HG03558 (cell line): Measurements from ENCODE around the gene ST6GALNAC3.
"Not testable (repeated sequence)": the region's sequence is repeated elsewhere in the genome, so short reads cannot be mapped to it uniquely, and the experiment has no call there.

ENCODE experiments used
- ATAC-seq: cut with Tn5 transposase; IDR thresholded peaks from one replicate; pipeline ENCODE4 v1.9.1; 2021; ENCODE audit warnings: moderate number of reproducible peaks; ENCODE audit not compliant: unreplicated experiment; ENCODE audit errors: extremely low read depth

ST6GALNAC3 gene

GRCh38 chr1:76068953-76069561, 5.5 kb upstream of the ST6GALNAC3 start:
- no peak for ATAC-seq

- ATAC-seq = no peak
Measured at GRCh38 chr1:76070538-76070937, 4.0 kb upstream of the ST6GALNAC3 start.

GRCh38 chr1:76073481-76073880, 1.1 kb upstream of the ST6GALNAC3 start:
- ATAC-seq = no peak

DNA sequence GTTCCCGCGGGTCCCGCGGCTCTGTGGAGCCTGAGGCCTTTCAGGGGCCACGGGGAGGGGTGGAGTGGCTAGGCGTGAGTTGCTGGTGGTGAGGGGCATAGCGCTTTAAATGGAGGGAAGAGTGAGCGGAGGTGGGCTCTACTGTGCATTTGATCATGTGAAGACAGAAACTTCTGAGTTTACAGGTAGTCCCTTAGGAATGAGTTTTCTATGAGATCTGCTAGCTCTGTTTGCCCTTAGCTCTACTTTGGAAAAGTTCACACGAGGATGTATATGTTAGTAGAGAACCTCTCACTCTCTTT, 593 bp downstream of the ST6GALNAC3 start:
- no peak for ATAC-seq

DNA sequence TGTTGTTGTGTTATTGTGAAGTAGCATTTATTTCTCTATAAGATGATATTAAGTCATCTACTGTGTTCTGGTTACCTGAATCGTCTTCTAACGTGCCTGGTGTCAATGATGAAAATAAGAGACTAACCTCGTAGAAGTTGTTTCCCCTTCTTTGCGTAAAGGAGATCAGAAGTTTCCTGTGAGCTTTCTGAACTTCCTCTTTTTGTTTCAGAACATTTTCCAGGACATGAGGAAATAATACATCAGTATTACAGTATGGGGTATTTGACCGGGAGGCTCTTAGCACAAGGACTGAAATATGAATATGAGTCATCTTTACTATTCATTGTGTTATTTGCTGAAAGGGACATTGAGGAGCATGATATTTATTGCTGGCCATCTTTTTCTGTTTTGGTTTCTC, 1.3 kb downstream of the ST6GALNAC3 start:
- ATAC-seq = peak; percentile 34

DNA sequence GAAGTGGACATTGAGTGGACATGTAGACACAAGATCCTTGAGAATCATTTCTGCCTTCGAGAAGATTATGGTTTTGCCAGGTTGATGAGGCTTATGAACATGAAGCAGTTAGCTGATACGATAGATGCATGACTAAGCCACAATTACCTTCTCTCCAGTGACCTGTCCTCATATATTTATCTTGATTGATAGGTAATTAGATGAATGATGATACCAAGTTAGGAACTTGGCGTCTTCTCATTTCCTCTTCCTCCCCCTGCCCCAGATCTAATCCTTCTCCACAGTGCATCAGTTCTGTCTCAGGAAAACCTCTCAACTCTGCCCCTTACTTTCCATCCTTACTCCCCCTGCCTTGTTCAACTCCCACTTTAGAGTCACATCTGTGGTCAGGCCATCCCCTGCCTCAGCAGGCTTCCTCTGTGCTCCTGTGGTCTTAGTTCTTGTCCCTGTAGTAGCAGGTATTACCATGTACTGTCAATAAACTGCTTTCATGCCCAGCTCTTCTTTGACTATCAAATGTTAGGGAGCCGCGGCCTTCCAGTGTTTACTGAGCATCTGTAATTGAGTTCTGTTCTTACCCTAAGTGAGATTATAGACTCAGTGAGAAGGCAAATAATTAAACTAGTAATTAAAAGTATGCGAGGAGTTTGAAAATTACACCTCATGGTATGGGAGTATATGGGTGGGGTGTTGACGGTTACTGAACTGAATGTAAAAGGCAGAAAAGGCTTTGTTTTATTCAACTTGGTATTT, 5.1 kb downstream of the ST6GALNAC3 start:
- no peak for ATAC-seq

DNA sequence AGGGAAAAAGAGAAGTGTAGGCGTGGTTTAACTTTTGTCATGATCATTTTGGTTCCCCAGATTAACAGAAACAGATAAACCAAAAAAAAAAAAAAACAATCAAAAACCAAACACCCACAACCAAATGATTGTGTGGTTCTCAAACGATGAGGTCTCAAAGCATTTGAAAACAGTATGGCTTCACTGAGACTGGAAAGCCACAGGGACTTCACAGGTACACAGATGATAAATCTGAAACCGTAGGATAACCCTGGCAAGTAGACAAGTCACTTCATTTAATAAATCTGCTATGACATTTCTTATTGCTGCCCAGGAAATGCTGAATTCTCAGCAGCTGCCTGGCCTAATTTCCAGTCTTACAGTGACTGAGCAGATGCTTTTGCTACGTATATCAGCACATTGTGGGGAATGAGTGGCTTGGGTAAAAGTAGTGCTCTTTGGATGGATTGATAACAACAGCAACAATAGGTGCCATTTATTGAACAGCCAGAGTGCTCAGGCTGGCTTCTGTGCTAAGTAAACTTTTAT, 6.1 kb downstream of the ST6GALNAC3 start:
- ATAC-seq = no peak

DNA sequence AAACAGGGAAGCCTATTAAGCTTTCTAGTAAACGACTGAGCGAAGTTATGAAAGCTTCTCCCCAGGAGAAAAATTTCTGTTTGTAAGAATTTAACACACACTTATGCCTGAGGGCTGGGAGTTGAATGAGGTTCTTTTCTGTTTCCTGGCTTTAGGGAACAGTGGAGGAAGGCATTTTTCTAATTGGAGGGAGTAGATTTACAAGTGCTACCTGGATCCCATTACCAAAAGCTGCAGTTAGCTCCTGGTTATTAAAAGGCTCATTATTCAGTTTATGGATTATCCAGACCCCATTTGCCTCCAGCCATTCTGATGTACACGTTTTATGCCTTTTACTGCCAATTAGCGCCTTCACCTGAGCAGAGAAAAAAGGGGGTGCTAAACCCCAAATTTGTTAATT, 7.5 kb downstream of the ST6GALNAC3 start:
- ATAC-seq = no peak

- no peak for ATAC-seq
Measured at GRCh38 chr1:76083189-76083588, 8.6 kb downstream of the ST6GALNAC3 start.

DNA sequence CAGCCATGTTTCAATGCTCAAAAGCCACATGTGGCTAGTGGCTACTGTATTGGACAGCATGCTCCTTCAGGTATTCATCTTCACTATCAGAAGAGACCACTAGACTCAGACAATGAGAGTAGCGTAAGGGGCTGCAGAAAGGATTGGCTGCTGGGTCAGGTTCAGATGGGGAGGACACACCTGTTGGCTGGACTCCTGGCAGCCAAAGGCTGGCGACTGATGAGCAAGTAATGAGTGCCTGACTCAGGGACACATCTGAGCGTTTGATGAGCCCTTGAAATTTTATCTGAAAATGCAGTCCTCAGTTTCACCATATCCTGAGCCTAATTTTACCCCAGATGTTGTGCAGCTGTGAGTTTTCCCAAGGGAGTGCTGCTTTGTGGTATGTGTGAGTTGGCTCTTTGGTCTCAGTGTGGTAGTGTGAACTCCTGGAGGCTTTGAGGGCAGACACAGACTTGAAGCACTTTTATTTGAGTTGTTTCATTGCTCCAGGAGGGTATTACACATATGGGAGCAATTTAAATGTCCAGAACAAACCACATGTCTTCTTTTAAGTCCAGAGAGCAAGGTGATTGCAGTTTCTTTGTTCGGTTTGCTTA, 9.6 kb downstream of the ST6GALNAC3 start:
- ATAC-seq = no peak

- no peak for ATAC-seq
Measured at GRCh38 chr1:76084685-76085084, 10.1 kb downstream of the ST6GALNAC3 start.

GRCh38 chr1:76086109-76086508, 11.6 kb downstream of the ST6GALNAC3 start:
- ATAC-seq = no peak

DNA sequence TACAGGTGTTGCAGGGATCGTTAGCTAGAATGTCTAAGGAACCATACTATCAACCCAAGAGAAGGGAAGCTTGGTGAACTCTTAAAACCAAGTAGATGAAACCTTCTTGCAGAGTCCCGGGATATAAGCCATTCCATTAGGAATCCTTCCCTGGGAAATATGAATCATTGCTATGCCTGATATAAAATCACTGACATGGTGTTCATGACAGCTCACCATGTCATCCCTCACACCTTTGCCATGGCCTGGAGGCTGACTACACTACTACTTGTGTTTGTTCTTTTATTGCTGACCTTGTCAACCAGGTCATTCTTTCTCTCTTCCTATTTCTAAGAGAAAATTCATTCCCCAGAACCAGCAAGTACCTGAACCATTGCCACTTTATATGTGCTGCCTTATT, 12.1 kb downstream of the ST6GALNAC3 start:
- ATAC-seq = no peak

DNA sequence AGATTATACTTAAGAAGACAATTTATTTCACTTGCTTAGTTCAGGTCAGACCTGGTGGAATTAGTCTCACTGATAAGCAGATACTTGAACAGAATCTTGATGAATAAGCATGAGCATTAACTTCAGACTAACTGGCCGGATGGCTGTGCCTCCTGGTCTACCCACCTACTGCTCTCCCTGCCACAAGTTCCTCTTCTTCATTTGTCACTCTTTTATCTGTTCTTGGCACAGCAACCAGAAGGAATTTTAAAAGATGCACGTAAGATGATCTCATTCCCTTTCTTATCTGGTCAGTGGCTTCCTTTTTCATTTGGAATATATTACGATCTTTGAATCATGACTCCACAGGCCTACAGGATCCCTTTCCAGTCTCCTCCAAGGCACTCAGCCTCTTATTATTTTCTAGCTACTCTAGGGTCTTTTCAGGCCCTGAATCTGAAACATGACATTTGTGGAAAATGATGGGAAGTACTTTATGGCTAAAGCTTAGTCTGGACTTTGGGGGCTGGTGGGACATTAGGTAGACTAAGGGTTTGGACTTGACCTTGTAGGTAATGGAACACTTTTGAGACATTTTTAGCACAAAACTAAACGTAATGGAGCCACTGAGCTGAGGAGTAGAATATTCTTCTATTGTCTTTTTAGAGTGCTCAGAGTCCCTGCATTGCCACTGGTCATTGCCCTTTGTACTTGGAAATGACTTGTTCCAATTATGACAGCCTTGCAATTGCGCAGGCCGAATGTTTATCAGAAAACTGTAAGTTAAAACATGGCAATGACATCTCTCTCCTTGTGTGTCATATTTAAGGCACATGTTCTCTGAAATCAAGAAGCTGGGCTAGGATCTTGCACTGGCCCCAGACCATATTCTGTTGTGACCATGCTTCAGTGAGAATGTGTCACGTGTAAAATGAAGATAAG, 16.0 kb downstream of the ST6GALNAC3 start:
- no peak for ATAC-seq

- no peak for ATAC-seq
Measured at GRCh38 chr1:76092812-76093211, 18.3 kb downstream of the ST6GALNAC3 start.

DNA sequence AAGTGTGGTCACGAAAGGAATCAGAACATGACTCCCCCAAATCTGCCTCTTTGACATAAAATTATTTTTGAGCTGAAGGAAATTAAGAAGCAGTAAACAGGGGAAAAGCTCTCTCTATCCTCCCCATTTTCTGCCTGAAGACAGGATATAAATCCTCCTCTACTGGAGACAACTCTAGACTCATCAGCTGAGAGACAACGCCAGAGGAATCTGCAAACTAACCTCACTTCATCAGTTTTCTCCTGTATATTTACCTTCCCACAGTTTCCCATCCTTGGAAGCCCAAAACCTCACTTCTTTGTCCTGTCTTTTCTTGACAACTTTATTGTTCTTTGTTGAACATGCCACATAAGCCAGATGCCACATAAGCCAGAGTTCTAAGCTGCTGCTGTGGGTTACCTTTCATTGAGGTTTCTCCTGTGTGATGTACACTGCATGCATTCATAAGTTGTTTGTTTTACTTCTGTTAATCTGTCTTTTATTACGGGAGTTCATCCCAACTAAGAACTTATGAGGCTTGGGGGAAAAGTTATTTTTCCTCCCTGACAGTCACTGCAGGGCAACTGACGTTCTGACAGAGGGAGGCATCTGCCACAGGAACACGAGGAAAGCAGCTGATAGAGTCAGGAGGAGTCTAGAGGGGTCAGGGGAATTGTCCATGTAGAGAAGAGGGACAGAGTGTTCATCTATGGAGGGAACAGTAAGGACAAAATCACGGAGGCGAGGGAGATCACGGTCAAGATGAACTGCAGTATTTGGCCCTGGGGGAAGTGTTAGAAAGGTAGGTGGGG, 19.2 kb downstream of the ST6GALNAC3 start:
- ATAC-seq = no peak

DNA sequence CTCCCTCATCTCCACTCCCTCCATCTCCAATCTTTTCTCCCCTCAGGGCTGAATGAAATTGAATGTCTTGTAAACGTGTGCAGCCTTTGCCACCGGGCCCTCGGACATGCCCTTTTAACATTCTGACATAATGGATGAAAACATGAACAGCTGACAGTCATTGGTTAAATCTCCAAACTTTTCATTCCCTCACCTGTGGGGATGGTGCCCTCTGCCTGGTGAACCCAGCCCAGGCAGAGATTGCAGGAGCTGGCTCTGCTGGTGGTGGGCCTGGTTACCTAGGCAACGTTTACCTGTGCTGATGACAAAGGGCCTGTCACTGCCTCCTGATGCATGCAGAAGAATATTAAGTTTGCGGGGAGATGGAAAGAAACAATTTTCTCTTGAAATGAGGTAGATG, 21.3 kb downstream of the ST6GALNAC3 start:
- ATAC-seq = no peak

GRCh38 chr1:76097064-76097463, 22.5 kb downstream of the ST6GALNAC3 start:
- ATAC-seq = not testable (repeated sequence)

DNA sequence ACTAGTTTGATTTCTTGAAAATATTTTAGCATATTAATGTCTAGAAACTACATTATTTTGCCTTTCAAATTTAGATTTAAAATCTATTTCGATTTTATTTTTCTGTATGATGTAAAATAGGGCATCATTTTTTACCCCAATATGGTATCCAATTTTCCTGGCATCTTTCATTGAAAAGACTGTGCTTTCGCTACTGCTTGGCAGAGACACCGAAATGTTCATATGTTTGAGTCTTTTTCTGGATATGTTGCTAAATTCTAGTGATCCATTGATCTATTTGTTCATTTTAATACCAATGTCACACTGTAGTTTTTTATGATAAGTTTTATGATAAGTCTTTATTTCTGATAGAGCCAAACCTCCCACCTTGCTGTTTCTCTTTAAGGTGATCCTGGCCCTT, 24.3 kb downstream of the ST6GALNAC3 start:
- no peak for ATAC-seq

DNA sequence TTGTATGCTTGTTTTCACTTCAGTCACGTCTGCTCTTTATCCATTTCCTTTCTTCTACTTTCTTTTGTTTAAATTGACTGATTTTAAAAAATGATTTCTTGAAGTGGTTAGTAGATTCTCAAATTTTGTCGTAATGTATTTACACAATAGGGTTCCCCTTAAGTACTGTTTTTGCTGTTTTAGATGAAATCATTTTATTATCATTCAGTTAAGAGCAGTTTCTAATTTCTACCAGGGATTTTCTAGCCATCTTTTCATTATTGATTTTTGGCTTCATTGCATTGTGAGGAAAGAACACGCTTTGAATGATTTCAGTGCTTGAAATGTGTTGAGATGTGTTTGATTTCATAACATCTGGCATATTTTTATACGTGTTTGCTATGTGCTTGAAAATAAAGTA, 27.0 kb downstream of the ST6GALNAC3 start:
- ATAC-seq = no peak
